ENCODE data around the gene PDIA5. TPM values are rescaled to one million over a fixed set of nuclear protein-coding genes. Genes with fewer than 3 reads are reported as not detected.

PDIA5 gene
- total RNA-seq, 4 donors from 2014 or later, result 3.9 to 13.0 (median 12.0) TPM

DNA sequence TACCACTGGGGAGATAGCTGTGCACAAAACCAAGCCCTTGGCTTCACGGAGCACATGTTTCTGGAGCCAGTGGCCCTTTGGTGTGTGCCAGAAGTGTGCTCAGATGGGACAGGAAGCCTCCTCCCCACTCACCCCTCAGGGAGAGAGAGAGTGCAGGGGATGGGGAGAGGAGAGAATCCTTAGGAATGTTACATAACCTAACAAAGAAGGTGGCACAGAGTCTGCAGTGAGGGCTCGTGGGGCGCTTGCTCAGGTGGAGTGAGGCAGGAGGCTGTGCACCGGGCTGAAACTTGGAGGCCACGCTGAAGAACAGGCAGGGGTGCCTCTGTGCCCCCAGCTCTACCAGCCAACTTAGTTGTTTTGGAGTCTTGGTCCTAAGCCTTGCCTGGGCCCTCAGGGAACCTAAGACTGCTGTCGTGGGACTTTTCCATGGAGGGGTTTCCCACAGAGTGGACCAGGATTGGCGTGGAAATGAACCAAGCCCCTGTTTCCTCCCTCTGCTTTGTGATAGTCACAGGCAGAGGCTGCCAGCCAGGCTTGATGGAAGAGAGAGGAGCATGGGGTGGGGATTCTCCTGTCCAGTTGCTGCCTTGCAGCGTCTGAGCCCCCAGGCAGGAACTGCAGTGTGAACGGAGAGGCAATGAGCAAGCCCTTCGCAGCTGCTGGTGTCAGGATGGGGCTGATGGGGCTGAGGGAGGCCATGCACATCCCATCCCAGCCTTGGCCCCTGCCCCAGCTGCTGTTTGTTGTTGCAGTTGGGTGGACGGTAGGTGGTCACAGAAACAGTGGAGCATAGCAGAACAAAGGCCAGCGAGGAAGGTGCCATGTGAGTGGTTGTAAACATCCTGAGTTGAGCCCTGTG is 32.7 kb downstream of the PDIA5 start:
- Histone ChIP-seq H3K36me3 (peaks cover 0 to 57% (median 0%) of the 10 kb centered on the region in 3 donors), H3K9me3 (no peaks in the 10 kb centered on the region), H3K27ac (no peak overlapping the region), H3K27me3 (no peaks in the 10 kb centered on the region), H3K4me1 (peaks cover 0 to 41% (median 11%) of the 10 kb centered on the region in 3 donors), H3K4me3 (no peak overlapping the region)
- TF ChIP-seq, protein P1, sequence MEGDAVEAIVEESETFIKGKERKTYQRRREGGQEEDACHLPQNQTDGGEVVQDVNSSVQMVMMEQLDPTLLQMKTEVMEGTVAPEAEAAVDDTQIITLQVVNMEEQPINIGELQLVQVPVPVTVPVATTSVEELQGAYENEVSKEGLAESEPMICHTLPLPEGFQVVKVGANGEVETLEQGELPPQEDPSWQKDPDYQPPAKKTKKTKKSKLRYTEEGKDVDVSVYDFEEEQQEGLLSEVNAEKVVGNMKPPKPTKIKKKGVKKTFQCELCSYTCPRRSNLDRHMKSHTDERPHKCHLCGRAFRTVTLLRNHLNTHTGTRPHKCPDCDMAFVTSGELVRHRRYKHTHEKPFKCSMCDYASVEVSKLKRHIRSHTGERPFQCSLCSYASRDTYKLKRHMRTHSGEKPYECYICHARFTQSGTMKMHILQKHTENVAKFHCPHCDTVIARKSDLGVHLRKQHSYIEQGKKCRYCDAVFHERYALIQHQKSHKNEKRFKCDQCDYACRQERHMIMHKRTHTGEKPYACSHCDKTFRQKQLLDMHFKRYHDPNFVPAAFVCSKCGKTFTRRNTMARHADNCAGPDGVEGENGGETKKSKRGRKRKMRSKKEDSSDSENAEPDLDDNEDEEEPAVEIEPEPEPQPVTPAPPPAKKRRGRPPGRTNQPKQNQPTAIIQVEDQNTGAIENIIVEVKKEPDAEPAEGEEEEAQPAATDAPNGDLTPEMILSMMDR (IDR thresholded peaks at IDR 0.05), result no peak
- TF ChIP-seq POLR2A (IDR thresholded peaks at IDR 0.05), result no peak
- WGBS, 2 donors, result 89 to 91% methylated on average over 5 to 8 of the region's 12 CpGs
- DNase-seq, result no peak
- intact Hi-C loops (cut with DNase I), result no loop called here

DNA sequence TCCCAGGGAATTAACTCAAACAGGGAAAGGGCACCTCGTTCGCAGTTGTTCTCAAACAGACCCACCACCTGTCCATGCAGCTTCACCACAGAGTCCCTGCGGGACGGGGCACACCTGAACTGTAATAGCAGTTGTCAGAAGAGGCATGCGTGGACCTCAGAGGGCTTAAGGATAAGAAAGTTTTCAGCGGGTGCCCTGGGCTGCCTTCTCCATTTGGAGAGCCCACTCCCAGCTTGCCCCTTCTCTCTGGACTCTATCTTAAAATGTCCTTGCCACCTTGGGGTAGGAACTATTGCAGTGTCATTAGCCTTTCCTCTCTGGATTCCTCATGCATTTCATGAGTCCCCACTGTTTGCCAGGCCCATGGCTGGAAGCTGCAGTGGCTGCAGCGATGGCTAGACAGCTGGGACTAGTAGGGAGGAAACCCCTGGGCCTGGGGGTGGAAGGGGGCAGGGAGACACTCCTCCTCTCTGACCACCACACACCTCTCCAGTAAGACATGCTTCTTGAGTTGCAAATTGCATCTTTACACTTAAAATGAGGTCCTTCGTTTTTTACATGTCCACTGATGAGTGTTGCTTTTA is 33.5 kb downstream of the PDIA5 start:
- Histone ChIP-seq H3K36me3 (peaks cover 0 to 63% (median 0%) of the 10 kb centered on the region in 3 donors), H3K4me3 (no peak overlapping the region), H3K9me3 (no peaks in the 10 kb centered on the region), H3K27ac (no peak overlapping the region), H3K27me3 (no peaks in the 10 kb centered on the region), H3K4me1 (peaks cover 0 to 48% (median 12%) of the 10 kb centered on the region in 3 donors)
- no peak for DNase-seq
- TF ChIP-seq, protein P1 (IDR thresholded peaks at IDR 0.05), result no peak
- TF ChIP-seq POLR2A (IDR thresholded peaks at IDR 0.05), result no peak
- WGBS, 2 donors, result 89 to 94% methylated on average over 5 of the region's 8 CpGs
- intact Hi-C loops (cut with DNase I), result no loop called here

- Histone ChIP-seq H3K4me1 (peaks cover 0 to 33% (median 5%) of the 10 kb centered on the region in 3 donors), H3K27me3 (no peaks in the 10 kb centered on the region), H3K9me3 (no peaks in the 10 kb centered on the region), H3K27ac (no peak overlapping the region), H3K36me3 (peaks cover 0 to 80% (median 3%) of the 10 kb centered on the region in 3 donors), H3K4me3 (no peak overlapping the region)
- 94 to 96% methylated on average over 2 of the region's 2 CpGs for WGBS, 2 donors
- DNase-seq, result no peak
- TF ChIP-seq, protein P1 (IDR thresholded peaks at IDR 0.05), result no peak
- no peak for TF ChIP-seq POLR2A (IDR thresholded peaks at IDR 0.05)
- intact Hi-C loops (cut with DNase I), result no loop called here
These were observed 35.4 kb downstream of the PDIA5 start for GRCh38 chr3:123102249-123102648.

DNA sequence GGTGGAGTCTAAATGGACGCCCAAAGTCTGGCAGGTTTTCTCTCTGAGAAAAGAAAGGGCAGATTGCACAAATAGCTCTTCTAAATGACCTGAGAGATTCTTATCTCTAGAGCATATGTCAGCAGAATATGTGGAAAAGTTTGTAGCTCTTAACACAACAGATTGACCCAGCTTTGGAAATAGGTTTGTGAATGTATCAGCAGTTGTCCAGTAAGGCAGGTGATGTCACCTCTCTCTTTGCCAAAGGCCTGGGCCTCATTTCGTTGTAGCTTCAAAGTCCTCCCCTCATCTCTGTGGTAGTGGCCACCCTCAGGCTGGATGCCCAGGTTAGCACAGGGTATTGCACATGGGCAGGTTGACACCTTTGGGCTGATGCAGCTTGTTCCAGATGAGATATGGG is 36.0 kb downstream of the PDIA5 start:
- no peak for DNase-seq
- no peaks in the 10 kb centered on the region for H3K9me3 ChIP-seq
- intact Hi-C loops (cut with DNase I), result no loop called here
- H3K4me3 ChIP-seq, result no peak overlapping the region
- WGBS, 2 donors, result 78 to 93% methylated on average over 2 of the region's 2 CpGs
- H3K27me3 ChIP-seq, result no peaks in the 10 kb centered on the region
- peaks cover 0 to 85% (median 9%) of the 10 kb centered on the region in 3 donors for H3K36me3 ChIP-seq
- TF ChIP-seq, protein P1 (IDR thresholded peaks at IDR 0.05), result no peak
- no peak for TF ChIP-seq POLR2A (IDR thresholded peaks at IDR 0.05)
- H3K4me1 ChIP-seq, result peaks cover 0 to 27% (median 5%) of the 10 kb centered on the region in 3 donors
- H3K27ac ChIP-seq, result no peak overlapping the region

- intact Hi-C loops (cut with DNase I), result no loop called here
- peaks cover 0 to 87% (median 10%) of the 10 kb centered on the region in 3 donors for H3K36me3 ChIP-seq
- no peak overlapping the region for H3K27ac ChIP-seq
- TF ChIP-seq, protein P1 (IDR thresholded peaks at IDR 0.05), result no peak
- TF ChIP-seq POLR2A (IDR thresholded peaks at IDR 0.05), result no peak
- peaks cover 0 to 10% (median 5%) of the 10 kb centered on the region in 3 donors for H3K4me1 ChIP-seq
- no peaks in the 10 kb centered on the region for H3K27me3 ChIP-seq
- no peaks in the 10 kb centered on the region for H3K9me3 ChIP-seq
- DNase-seq, result no peak
- WGBS, 2 donors, result 33 to 52% methylated on average over 1 to 3 of the region's 3 CpGs
- H3K4me3 ChIP-seq, result no peak overlapping the region
These were observed 37.7 kb downstream of the PDIA5 start for GRCh38 chr3:123104550-123104949.

Measured in esophagus squamous epithelium (tissue), 5 donors.